HG02759 (cell line): ENCODE results near the gene KCNG1.
"Not testable (repeated sequence)": the region's sequence is repeated elsewhere in the genome, so short reads cannot be mapped to it uniquely, and the experiment has no call there.

ENCODE experiments used
- ATAC-seq: cut with Tn5 transposase; IDR thresholded peaks from one replicate; pipeline ENCODE4 v1.9.1; 2021; ENCODE audit warnings: mild to moderate bottlenecking, moderate library complexity; ENCODE audit not compliant: unreplicated experiment

KCNG1 gene

GRCh38 chr20:50987493-50988210 is 35.3 kb downstream of the KCNG1 start:
- no peak for ATAC-seq

- ATAC-seq = no peak
Observed at GRCh38 chr20:50983321-50983720, 39.6 kb downstream of the KCNG1 start.

- ATAC-seq = no peak
Observed at GRCh38 chr20:50982363-50982762, 40.5 kb downstream of the KCNG1 start.

GRCh38 chr20:50981714-50982048 is 41.2 kb downstream of the KCNG1 start:
- ATAC-seq = no peak

GRCh38 chr20:50980851-50981713 is 41.8 kb downstream of the KCNG1 start:
- ATAC-seq = no peak

- ATAC-seq = no peak
Observed at GRCh38 chr20:50980071-50980681, 42.7 kb downstream of the KCNG1 start.

GRCh38 chr20:50978533-50978932 is 44.4 kb downstream of the KCNG1 start:
- not testable (repeated sequence) for ATAC-seq

- no peak for ATAC-seq
Observed at GRCh38 chr20:50977066-50978021, 45.6 kb downstream of the KCNG1 start.

GRCh38 chr20:50975701-50976330 is 47.1 kb downstream of the KCNG1 start:
- no peak for ATAC-seq

GRCh38 chr20:50969912-50970311 is 53.0 kb downstream of the KCNG1 start:
- ATAC-seq = no peak

- ATAC-seq = no peak
Observed at GRCh38 chr20:50969435-50969834, 53.5 kb downstream of the KCNG1 start.

GRCh38 chr20:50968289-50968688 is 54.6 kb downstream of the KCNG1 start:
- no peak for ATAC-seq

- no peak for ATAC-seq
Observed at GRCh38 chr20:50967586-50967985, 55.3 kb downstream of the KCNG1 start.

GRCh38 chr20:50959543-50960126 is 63.3 kb downstream of the KCNG1 start:
- ATAC-seq = no peak

- peak; percentile 85 for ATAC-seq
Observed at GRCh38 chr20:50958615-50959542, 64.0 kb downstream of the KCNG1 start, which contains the start of gene MOCS3. Gene MOCS3 (plus strand): TSS chr20:50958818. CDS start chr20:50958843, 25 bp downstream.

GRCh38 chr20:50957798-50958614 is 64.9 kb downstream of the KCNG1 start, which contains the start of gene DPM1:
Gene DPM1 (minus strand): TSS chr20:50958532. CDS start chr20:50958523, 9 bp downstream.
- ATAC-seq = peak; percentile 70

- ATAC-seq = no peak
Observed at GRCh38 chr20:50957276-50957675, 65.6 kb downstream of the KCNG1 start.

GRCh38 chr20:50953821-50954220 is 69.1 kb downstream of the KCNG1 start:
- no peak for ATAC-seq
